SU-DHL-6 (cell line): Measurements from ENCODE around the gene CAMK1D.
A peak's percentile ranks its signal among the peaks of the same experiment; 100 is the strongest.

Experiments used
- H2AFZ ChIP-seq: fragments of 200-600 bp; sonication (generic); 2 replicates; pipeline ENCODE4 v1.6.1; 2014; ENCODE audit warnings: low read depth, mild to moderate bottlenecking, moderate library complexity, mixed read lengths, antibody characterized with exemption, low read length; ENCODE audit not compliant: severe bottlenecking
- H3F3A ChIP-seq: fragments of 200-600 bp; shearing (Covaris generic); 2 replicates; pipeline ENCODE4 v1.6.0; 2016; ENCODE audit warnings: antibody characterized with exemption, mild to moderate bottlenecking; ENCODE audit not compliant: insufficient read depth
- H3K27ac ChIP-seq: fragments of 200-600 bp; sonication (generic); 2 replicates; pipeline ENCODE4 v1.5.1; 2016; ENCODE audit warnings: low read depth, mild to moderate bottlenecking, low read length, moderate library complexity, mixed read lengths
- H3K27me3 ChIP-seq: fragments of 200-600 bp; sonication (generic), shearing (Covaris generic); 2 replicates; pipeline ENCODE4 v1.6.0; 2014; ENCODE audit warnings: mild to moderate bottlenecking, low read length
- H3K36me3 ChIP-seq: fragments of 200-600 bp; sonication (generic); 2 replicates; pipeline ENCODE4 v1.6.1; 2014; ENCODE audit warnings: mild to moderate bottlenecking, low read length, mixed read lengths
- H3K4me2 ChIP-seq: fragments of 300-600, 200-600 bp; shearing (Covaris generic), sonication (generic); 2 replicates; pipeline ENCODE4 v1.6.0; 2014; ENCODE audit warnings: low read length, low read depth, mild to moderate bottlenecking; ENCODE audit not compliant: poor library complexity, severe bottlenecking
- H3K4me3 ChIP-seq: fragments of 200-600 bp; sonication (generic); 2 replicates; pipeline ENCODE4 v1.5.1; 2014; ENCODE audit warnings: antibody characterized with exemption, low read length, mild to moderate bottlenecking, mixed read lengths; ENCODE audit not compliant: insufficient read depth, poor library complexity, severe bottlenecking
- H3K79me2 ChIP-seq: fragments of 200-600 bp; sonication (generic); 2 replicates; pipeline ENCODE4 v1.6.1; 2014; ENCODE audit warnings: mild to moderate bottlenecking, low read length, moderate library complexity; ENCODE audit not compliant: insufficient read depth
- H3K9ac ChIP-seq: fragments of 200-600 bp; sonication (generic); 2 replicates; pipeline ENCODE4 v1.7.0; 2014; ENCODE audit warnings: mild to moderate bottlenecking, low read length
- H3K9me2 ChIP-seq: fragments of 200-600 bp; sonication (generic); replicated peaks from 2 replicates; pipeline ENCODE4 v1.6.1; 2014; ENCODE audit warnings: low read length; ENCODE audit not compliant: insufficient read depth
- H3K9me3 ChIP-seq: fragments of 200-600 bp; sonication (generic); 2 replicates; pipeline ENCODE4 v1.6.1; 2014; ENCODE audit warnings: low read length, mixed read lengths; ENCODE audit not compliant: insufficient read depth
- H4K20me1 ChIP-seq: fragments of 200-600 bp; sonication (generic); 2 replicates; pipeline ENCODE4 v1.6.1; 2014; ENCODE audit warnings: low read depth, mild to moderate bottlenecking, antibody characterized with exemption, low read length, moderate library complexity, mixed read lengths
- EZH2phosphoT487 ChIP-seq: fragments of 200-600 bp; sonication (generic), shearing (Covaris generic); conservative IDR thresholded peaks from 2 replicates; pipeline ENCODE4 v1.6.1; 2018; ENCODE audit warnings: mild to moderate bottlenecking, antibody characterized with exemption, low read length, moderate library complexity, mixed read lengths
- TF ChIP-seq, protein P1 (sequence below): fragments of 200-600 bp; sonication (generic); IDR thresholded peaks from one replicate; pipeline ENCODE4 v1.5.1; 2017; ENCODE audit warnings: antibody characterized with exemption, mild to moderate bottlenecking, low read length, moderate library complexity; ENCODE audit not compliant: insufficient read depth, poor library complexity, severe bottlenecking

The CAMK1D gene

DNA sequence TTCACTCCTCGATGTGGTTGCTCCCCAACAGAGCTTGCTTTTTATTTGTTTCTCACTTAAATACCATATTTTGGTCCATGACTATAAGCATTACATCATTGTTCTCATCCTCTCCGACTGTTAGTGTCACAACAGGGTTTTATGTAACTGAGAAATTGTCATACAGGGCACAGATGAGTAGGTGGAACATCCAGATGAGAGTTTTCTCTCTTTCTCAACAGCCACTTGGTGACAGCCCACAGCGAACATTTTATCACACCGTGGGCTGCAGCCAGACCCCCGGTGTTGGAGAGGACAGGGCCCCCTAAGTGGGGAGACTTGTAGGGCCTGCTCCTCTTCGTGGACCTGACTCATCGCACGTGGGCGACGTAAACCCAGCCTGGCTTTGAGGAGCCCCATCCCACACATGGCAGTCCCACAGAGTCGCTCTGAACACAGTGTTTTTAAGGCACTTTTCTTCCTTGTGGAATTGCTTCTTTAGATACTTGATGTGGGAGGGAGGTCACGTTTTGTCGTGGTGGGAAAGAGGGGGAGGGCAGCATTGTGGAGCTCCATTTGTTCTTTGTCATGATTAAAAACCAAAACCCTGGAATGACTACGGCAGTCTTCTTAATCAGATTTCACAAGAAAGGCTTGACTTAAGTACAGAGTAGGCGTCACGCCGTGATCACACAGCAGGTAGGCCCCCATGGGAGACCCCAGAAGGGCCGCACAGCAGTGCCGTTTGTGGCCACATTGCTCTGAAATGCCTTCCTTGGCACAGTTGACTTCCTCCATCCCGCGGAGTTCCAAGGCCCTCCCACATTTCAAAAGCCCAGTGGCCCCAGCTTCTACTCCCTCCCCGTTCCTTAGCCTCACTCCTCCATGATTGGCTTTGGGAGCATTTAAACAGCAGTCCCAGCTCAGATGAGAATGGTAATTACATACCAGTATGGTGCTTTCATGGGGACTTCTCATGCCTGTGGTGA is 431.6 kb downstream of the CAMK1D start:
- no peaks in the 10 kb centered on the region for H3K27me3 ChIP-seq
- no peak overlapping the region for H3K4me3 ChIP-seq
- TF ChIP-seq, protein P1, sequence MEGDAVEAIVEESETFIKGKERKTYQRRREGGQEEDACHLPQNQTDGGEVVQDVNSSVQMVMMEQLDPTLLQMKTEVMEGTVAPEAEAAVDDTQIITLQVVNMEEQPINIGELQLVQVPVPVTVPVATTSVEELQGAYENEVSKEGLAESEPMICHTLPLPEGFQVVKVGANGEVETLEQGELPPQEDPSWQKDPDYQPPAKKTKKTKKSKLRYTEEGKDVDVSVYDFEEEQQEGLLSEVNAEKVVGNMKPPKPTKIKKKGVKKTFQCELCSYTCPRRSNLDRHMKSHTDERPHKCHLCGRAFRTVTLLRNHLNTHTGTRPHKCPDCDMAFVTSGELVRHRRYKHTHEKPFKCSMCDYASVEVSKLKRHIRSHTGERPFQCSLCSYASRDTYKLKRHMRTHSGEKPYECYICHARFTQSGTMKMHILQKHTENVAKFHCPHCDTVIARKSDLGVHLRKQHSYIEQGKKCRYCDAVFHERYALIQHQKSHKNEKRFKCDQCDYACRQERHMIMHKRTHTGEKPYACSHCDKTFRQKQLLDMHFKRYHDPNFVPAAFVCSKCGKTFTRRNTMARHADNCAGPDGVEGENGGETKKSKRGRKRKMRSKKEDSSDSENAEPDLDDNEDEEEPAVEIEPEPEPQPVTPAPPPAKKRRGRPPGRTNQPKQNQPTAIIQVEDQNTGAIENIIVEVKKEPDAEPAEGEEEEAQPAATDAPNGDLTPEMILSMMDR = no peak
- TF ChIP-seq EZH2phosphoT487 = no peak
- no peak overlapping the region for H3K27ac ChIP-seq
- H3K9me2 ChIP-seq = no peaks in the 10 kb centered on the region
- H3K36me3 ChIP-seq = no peaks in the 10 kb centered on the region
- H4K20me1 ChIP-seq = no peaks in the 10 kb centered on the region
- H2AFZ ChIP-seq = no peak overlapping the region
- H3K4me2 ChIP-seq = no peak overlapping the region
- no peaks in the 10 kb centered on the region for H3K79me2 ChIP-seq
- no peaks in the 10 kb centered on the region for H3F3A ChIP-seq
- H3K9ac ChIP-seq = no peak overlapping the region
- H3K9me3 ChIP-seq = no peaks in the 10 kb centered on the region

- no peaks in the 10 kb centered on the region for H3K79me2 ChIP-seq
- H3K4me3 ChIP-seq = no peak overlapping the region
- H3K9me3 ChIP-seq = no peaks in the 10 kb centered on the region
- no peaks in the 10 kb centered on the region for H3K9me2 ChIP-seq
- H3K27me3 ChIP-seq = no peaks in the 10 kb centered on the region
- H3K36me3 ChIP-seq = no peaks in the 10 kb centered on the region
- no peak overlapping the region for H3K9ac ChIP-seq
- H3F3A ChIP-seq = no peaks in the 10 kb centered on the region
- TF ChIP-seq, protein P1 = no peak
- TF ChIP-seq EZH2phosphoT487 = no peak
- no peak overlapping the region for H2AFZ ChIP-seq
- H3K27ac ChIP-seq = no peak overlapping the region
- H4K20me1 ChIP-seq = no peaks in the 10 kb centered on the region
- no peak overlapping the region for H3K4me2 ChIP-seq
Measured at GRCh38 chr10:12781976-12782375, 432.6 kb downstream of the CAMK1D start.

DNA sequence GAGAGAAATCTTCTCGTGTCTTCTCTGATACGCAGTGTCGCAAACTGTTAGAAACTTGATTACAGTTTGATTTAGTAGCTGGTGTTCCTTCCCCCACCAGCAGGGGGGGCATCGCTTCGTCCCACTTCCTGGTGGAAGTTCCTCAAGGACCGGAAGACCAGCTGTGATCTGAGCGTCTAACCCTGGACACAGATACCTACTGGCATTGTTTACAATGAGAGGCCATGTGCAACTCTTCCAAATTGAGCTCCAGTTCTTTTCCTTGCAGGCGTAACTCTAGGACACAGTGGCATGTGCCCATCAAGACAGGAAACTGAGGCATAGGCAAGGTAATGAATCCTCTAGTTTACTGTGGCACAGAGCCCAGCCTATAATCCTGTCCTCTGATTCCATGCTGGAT is 433.2 kb downstream of the CAMK1D start:
- no peak overlapping the region for H3K4me2 ChIP-seq
- no peak overlapping the region for H3K27ac ChIP-seq
- no peaks in the 10 kb centered on the region for H3K27me3 ChIP-seq
- no peaks in the 10 kb centered on the region for H3F3A ChIP-seq
- H3K4me3 ChIP-seq = no peak overlapping the region
- no peaks in the 10 kb centered on the region for H3K36me3 ChIP-seq
- H3K9me3 ChIP-seq = no peaks in the 10 kb centered on the region
- no peak overlapping the region for H3K9ac ChIP-seq
- no peaks in the 10 kb centered on the region for H4K20me1 ChIP-seq
- H3K9me2 ChIP-seq = no peaks in the 10 kb centered on the region
- H2AFZ ChIP-seq = no peak overlapping the region
- no peaks in the 10 kb centered on the region for H3K79me2 ChIP-seq
- TF ChIP-seq EZH2phosphoT487 = no peak
- TF ChIP-seq, protein P1 = peak; percentile 67
